Measurements from ENCODE around the gene NCAN. TPM values are rescaled to one million over a fixed set of nuclear protein-coding genes. Genes with fewer than 3 reads are reported as not detected.

NCAN gene
- total and polyA plus RNA-seq, 9 of the 15 experiments (the other 6 are each of a cell fraction or from before 2014, with no cell fraction given) = 0.04 TPM; not detected in 8

GRCh38 chr19:19214892-19215291 is 3.1 kb downstream of the NCAN start (continued):
- TF ChIP-seq RREB1 (CRISPR knock-in tag; IDR thresholded peaks at IDR 0.05) = no peak
- no peak for TF ChIP-seq FOXJ2 (tag; IDR thresholded peaks at IDR 0.05)
- no peak for TF ChIP-seq RBM17 (IDR thresholded peaks at IDR 0.05; ENCODE audit: borderline replicate concordance, low read depth, low read length)
- TF ChIP-seq MTA2 (IDR thresholded peaks at IDR 0.05; ENCODE audit: low read depth) = no peak
- no peak for TF ChIP-seq THRB (CRISPR knock-in tag; conservative IDR thresholded peaks at IDR 0.05)
- no peak for TF ChIP-seq BRD4 (IDR thresholded peaks at IDR 0.05)
- TF ChIP-seq MECOM (CRISPR knock-in tag; IDR thresholded peaks at IDR 0.05) = no peak

All from K562 (cell line).